ENCODE data around the gene TMEM238L. TPM values are rescaled to one million over a fixed set of nuclear protein-coding genes. Genes with fewer than 3 reads are reported as not detected.
"Not testable (repeated sequence)": the region's sequence is repeated elsewhere in the genome, so short reads cannot be mapped to it uniquely, and the experiment has no call there.

The TMEM238L gene, protein sequence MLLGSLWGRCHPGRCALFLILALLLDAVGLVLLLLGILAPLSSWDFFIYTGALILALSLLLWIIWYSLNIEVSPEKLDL
- not detected in 2 replicates for polyA plus RNA-seq (2013)

DNA sequence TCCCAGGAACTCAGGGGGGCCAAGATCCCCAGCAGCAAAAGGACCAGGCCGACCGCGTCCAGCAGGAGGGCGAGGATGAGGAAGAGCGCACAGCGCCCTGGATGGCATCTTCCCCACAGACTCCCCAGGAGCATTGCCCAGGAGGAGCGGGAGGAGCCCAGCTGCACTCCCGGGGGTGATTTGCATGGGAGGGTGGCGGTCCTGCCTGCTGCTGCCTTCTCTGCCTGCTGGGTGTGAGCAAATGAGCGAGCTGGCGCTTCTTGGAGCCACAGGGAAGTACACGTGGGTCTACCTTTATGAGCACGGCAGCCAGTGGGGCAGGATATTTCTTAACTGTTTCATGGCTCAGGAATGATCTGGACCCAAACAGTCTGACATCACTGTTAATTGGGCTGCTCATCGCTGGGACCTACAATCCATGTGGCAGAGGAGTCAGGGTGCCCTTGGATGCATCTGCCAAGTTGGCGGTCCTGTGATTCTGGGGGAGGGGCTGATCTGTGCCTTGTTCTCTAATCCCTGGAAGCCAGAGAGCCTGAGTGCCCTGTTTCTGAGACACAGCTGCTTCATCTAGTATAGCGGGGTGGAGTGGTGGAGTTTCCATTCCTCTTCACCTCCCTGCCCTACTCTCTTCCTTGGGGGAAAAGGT is at the start of gene TMEM238L:
Gene TMEM238L, minus strand, starts transcription at position 270 of the 646 bp plus-strand sequence. Its CDS starts 136 bp downstream, at position 134.
- no peak within 1 kb of the TSS for H3K4ac ChIP-seq (ENCODE audit: low read depth, low read length)
- peaks cover 1% of the 10 kb centered on the region for H3K9me3 ChIP-seq (ENCODE audit: insufficient read depth, low read depth, low read length)
- no peak within 1 kb of the TSS for H4K12ac ChIP-seq (ENCODE audit: low read depth, low read length)
- no peak within 1 kb of the TSS for H2BK12ac ChIP-seq (ENCODE audit: low read length)
- H3K18ac ChIP-seq (ENCODE audit: low read length): no peak within 1 kb of the TSS
- no peak within 1 kb of the TSS for H2AK5ac ChIP-seq (ENCODE audit: low read length)
- no peaks in the 10 kb centered on the region for H3K36me3 ChIP-seq (ENCODE audit: control insufficient read depth in 1 of 2, insufficient read depth in 2 of 2, low read length in 2 of 2)
- no peak within 1 kb of the TSS for H4K8ac ChIP-seq (ENCODE audit: low read depth, low read length)
- no peak within 1 kb of the TSS for H3K9ac ChIP-seq (ENCODE audit: low read length)
- H3K27ac ChIP-seq (ENCODE audit: low read depth, low read length): no peak within 1 kb of the TSS
- no peak within 1 kb of the TSS for H4K91ac ChIP-seq (ENCODE audit: low read depth, low read length)
- H3K4me1 ChIP-seq (ENCODE audit: control insufficient read depth in 1 of 2, insufficient read depth in 2 of 2, low read length in 2 of 2): peaks cover 0 to 6% of the 10 kb centered on the region in 2 experiments
- H3K4me3 ChIP-seq (ENCODE audit: low read depth, low read length): no peak within 1 kb of the TSS
- H3K27me3 ChIP-seq (ENCODE audit: insufficient read depth, low read length): no peaks in the 10 kb centered on the region
- H2AFZ ChIP-seq (ENCODE audit: insufficient read depth, low read length, poor library complexity): no peak within 1 kb of the TSS
- WGBS (ENCODE audit: extremely low coverage, insufficient coverage, insufficient read length): no CpG with 5 or more reads among the region's 16 CpGs
- no peaks in the 10 kb centered on the region for H3K79me1 ChIP-seq (ENCODE audit: low read length)
- H3K14ac ChIP-seq (ENCODE audit: low read length): no peak within 1 kb of the TSS
- H2BK120ac ChIP-seq (ENCODE audit: insufficient read depth, low read length, poor library complexity): no peak within 1 kb of the TSS
- DNase-seq: no peak
- H2BK5ac ChIP-seq (ENCODE audit: low read depth, low read length, poor library complexity): no peak within 1 kb of the TSS
- no peak within 1 kb of the TSS for H3K4me2 ChIP-seq (ENCODE audit: low read length)
- H3K23ac ChIP-seq (ENCODE audit: low read length): no peak within 1 kb of the TSS
- no peaks in the 10 kb centered on the region for H3K79me2 ChIP-seq (ENCODE audit: control insufficient read depth, insufficient read depth, low read length, poor library complexity)

DNA sequence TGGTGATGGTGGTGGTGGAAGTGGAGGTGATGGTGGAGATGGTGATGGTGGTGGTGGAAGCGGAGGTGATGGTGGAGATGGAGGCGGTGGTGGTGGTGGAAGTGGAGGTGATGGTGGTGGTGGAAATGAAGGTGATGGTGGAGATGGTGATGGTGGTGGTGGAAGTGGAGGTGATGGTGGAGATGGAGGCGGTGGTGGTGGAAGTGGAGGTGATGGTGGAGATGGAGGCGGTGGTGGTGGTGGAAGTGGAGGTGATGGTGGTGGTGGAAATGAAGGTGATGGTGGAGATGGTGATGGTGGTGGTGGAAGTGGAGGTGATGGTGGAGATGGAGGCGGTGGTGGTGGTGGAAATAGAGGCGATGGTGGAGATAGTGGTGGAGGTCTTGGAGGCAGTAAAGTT is 42.7 kb upstream of the TMEM238L start:
- not testable (repeated sequence) for H3K79me2 ChIP-seq (ENCODE audit: control insufficient read depth, insufficient read depth, low read length, poor library complexity); H2BK120ac ChIP-seq (ENCODE audit: insufficient read depth, low read length, poor library complexity); H3K14ac ChIP-seq (ENCODE audit: low read length); H2AFZ ChIP-seq (ENCODE audit: insufficient read depth, low read length, poor library complexity); H3K79me1 ChIP-seq (ENCODE audit: low read length); DNase-seq; H2BK12ac ChIP-seq (ENCODE audit: low read length); H4K12ac ChIP-seq (ENCODE audit: low read depth, low read length); H3K23ac ChIP-seq (ENCODE audit: low read length); H2BK5ac ChIP-seq (ENCODE audit: low read depth, low read length, poor library complexity); H4K8ac ChIP-seq (ENCODE audit: low read depth, low read length); H4K91ac ChIP-seq (ENCODE audit: low read depth, low read length); H3K27me3 ChIP-seq (ENCODE audit: insufficient read depth, low read length); H2AK5ac ChIP-seq (ENCODE audit: low read length); H3K18ac ChIP-seq (ENCODE audit: low read length); H3K4ac ChIP-seq (ENCODE audit: low read depth, low read length); H3K27ac ChIP-seq (ENCODE audit: low read depth, low read length); H3K9ac ChIP-seq (ENCODE audit: low read length); H3K36me3 ChIP-seq (ENCODE audit: control insufficient read depth in 1 of 2, insufficient read depth in 2 of 2, low read length in 2 of 2); H3K4me1 ChIP-seq (ENCODE audit: control insufficient read depth in 1 of 2, insufficient read depth in 2 of 2, low read length in 2 of 2); H3K4me2 ChIP-seq (ENCODE audit: low read length)
- peaks cover 13% of the 10 kb centered on the region for H3K9me3 ChIP-seq (ENCODE audit: insufficient read depth, low read depth, low read length)
- H3K4me3 ChIP-seq (ENCODE audit: low read depth, low read length): peak overlapping the region; percentile 49
- WGBS (ENCODE audit: extremely low coverage, insufficient coverage, insufficient read length): no CpG with 5 or more reads among the region's 6 CpGs

DNA sequence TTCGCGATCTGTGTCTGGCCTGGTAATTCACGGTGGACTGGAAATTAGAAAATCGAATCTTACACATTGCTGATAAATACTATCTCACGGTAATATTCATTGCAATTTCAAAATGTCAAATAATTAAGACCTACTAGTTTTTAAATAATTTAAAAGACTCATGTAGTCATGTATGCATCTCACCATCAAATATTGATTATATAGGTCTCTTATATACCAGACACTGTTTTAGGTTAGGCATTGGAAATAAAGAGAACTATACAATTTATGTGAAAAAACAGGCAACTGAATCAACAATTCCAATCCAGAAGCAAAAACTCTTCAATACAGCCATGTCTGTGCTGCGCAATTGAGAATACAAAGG is 41.5 kb upstream of the TMEM238L start:
- Histone ChIP-seq H2BK5ac (ENCODE audit: low read depth, low read length, poor library complexity) (no peak overlapping the region), H3K79me1 (ENCODE audit: low read length) (no peaks in the 10 kb centered on the region), H3K9me3 (ENCODE audit: insufficient read depth, low read depth, low read length) (peaks cover 10% of the 10 kb centered on the region), H3K4me1 (ENCODE audit: control insufficient read depth in 1 of 2, insufficient read depth in 2 of 2, low read length in 2 of 2) (peaks cover 0 to 6% of the 10 kb centered on the region in 2 experiments), H2AK5ac (ENCODE audit: low read length) (no peak overlapping the region), H2BK120ac (ENCODE audit: insufficient read depth, low read length, poor library complexity) (no peak overlapping the region), H3K4me2 (ENCODE audit: low read length) (peak overlapping the region; percentile 76), H3K14ac (ENCODE audit: low read length) (no peak overlapping the region), H3K18ac (ENCODE audit: low read length) (no peak overlapping the region), H2AFZ (ENCODE audit: insufficient read depth, low read length, poor library complexity) (no peak overlapping the region), H4K8ac (ENCODE audit: low read depth, low read length) (no peak overlapping the region), H3K27me3 (ENCODE audit: insufficient read depth, low read length) (no peaks in the 10 kb centered on the region), H3K23ac (ENCODE audit: low read length) (no peak overlapping the region), H3K79me2 (ENCODE audit: control insufficient read depth, insufficient read depth, low read length, poor library complexity) (no peaks in the 10 kb centered on the region), H4K12ac (ENCODE audit: low read depth, low read length) (no peak overlapping the region), H2BK12ac (ENCODE audit: low read length) (no peak overlapping the region), H3K4ac (ENCODE audit: low read depth, low read length) (no peak overlapping the region), H3K4me3 (ENCODE audit: low read depth, low read length) (no peak overlapping the region), H4K91ac (ENCODE audit: low read depth, low read length) (no peak overlapping the region), H3K27ac (ENCODE audit: low read depth, low read length) (no peak overlapping the region), H3K9ac (ENCODE audit: low read length) (no peak overlapping the region), H3K36me3 (ENCODE audit: control insufficient read depth in 1 of 2, insufficient read depth in 2 of 2, low read length in 2 of 2) (no peaks in the 10 kb centered on the region)
- WGBS (ENCODE audit: extremely low coverage, insufficient coverage, insufficient read length): no CpG with 5 or more reads among the region's 6 CpGs
- DNase-seq: no peak

DNA sequence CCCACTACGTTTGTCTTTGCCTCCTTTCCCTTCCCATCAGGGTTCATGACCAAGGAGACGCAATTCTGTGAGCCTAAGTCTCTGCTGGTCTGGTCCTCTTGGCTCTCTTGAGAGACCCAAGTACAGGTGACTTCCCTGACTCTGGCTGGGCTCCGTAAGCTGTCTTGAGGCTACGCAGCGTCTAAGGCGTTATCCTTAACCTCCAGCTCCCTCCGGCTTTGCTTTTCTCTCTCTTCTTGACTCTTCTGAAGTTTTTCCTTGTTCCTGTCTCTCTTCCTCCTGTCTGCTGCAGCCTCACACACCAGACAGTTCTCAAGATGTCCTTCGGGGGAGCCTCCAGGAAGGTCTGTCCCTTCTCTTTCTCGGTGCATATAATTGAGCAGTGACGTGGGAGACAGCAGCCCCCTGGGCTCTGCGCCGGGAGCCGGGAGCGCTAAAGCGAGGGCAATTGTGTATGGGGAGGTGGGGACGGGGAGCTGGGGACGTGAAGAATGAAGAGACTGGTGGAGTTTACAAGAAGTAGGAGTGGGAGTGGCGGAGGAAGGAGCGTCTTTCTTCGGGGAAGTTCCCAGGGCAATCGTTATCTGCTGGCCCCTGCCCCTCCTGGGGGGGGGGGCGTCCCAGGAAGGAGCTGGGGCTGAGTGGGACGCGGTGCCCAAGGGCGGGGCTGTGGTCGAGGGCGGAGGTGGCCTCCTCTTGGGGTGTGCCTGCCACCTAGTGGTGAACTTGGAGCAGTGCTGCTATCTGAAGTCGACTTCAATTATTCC is 40.9 kb upstream of the TMEM238L start:
- Histone ChIP-seq H2BK5ac (ENCODE audit: low read depth, low read length, poor library complexity) (no peak overlapping the region), H3K27me3 (ENCODE audit: insufficient read depth, low read length) (no peaks in the 10 kb centered on the region), H2AFZ (ENCODE audit: insufficient read depth, low read length, poor library complexity) (peak overlapping the region; percentile 66), H3K4ac (ENCODE audit: low read depth, low read length) (no peak overlapping the region), H4K91ac (ENCODE audit: low read depth, low read length) (no peak overlapping the region), H3K23ac (ENCODE audit: low read length) (no peak overlapping the region), H3K9ac (ENCODE audit: low read length) (no peak overlapping the region), H4K12ac (ENCODE audit: low read depth, low read length) (no peak overlapping the region), H3K4me3 (ENCODE audit: low read depth, low read length) (peak overlapping the region; percentile 41), H3K18ac (ENCODE audit: low read length) (no peak overlapping the region), H3K27ac (ENCODE audit: low read depth, low read length) (no peak overlapping the region), H4K8ac (ENCODE audit: low read depth, low read length) (peak overlapping the region; percentile 32), H3K36me3 (ENCODE audit: control insufficient read depth in 1 of 2, insufficient read depth in 2 of 2, low read length in 2 of 2) (no peaks in the 10 kb centered on the region), H3K14ac (ENCODE audit: low read length) (peak overlapping the region; percentile 45), H2AK5ac (ENCODE audit: low read length) (no peak overlapping the region), H2BK120ac (ENCODE audit: insufficient read depth, low read length, poor library complexity) (no peak overlapping the region), H3K4me2 (ENCODE audit: low read length) (peak overlapping the region; percentile 76), H2BK12ac (ENCODE audit: low read length) (no peak overlapping the region), H3K79me1 (ENCODE audit: low read length) (no peaks in the 10 kb centered on the region), H3K4me1 (ENCODE audit: control insufficient read depth in 1 of 2, insufficient read depth in 2 of 2, low read length in 2 of 2) (peaks cover 0 to 6% of the 10 kb centered on the region in 2 experiments), H3K9me3 (ENCODE audit: insufficient read depth, low read depth, low read length) (peaks cover 10% of the 10 kb centered on the region), H3K79me2 (ENCODE audit: control insufficient read depth, insufficient read depth, low read length, poor library complexity) (no peaks in the 10 kb centered on the region)
- no CpG with 5 or more reads among the region's 28 CpGs for WGBS (ENCODE audit: extremely low coverage, insufficient coverage, insufficient read length)
- peak; percentile 42 to 75 for DNase-seq

Data from trophoblast cell (in vitro differentiated cells and primary cell).